KMS-11 (cell line): ENCODE results near the gene AP2B1.

Experiments
- H2AFZ ChIP-seq: fragments of 200-600 bp; sonication (generic); 2 replicates; pipeline ENCODE4 v1.6.1; 2016; ENCODE audit warnings: antibody characterized with exemption, mixed run types, low read depth
- H3K27ac ChIP-seq: fragments of 200-600 bp; sonication (generic); 2 replicates; pipeline ENCODE4 v1.6.1; 2016; ENCODE audit warnings: mild to moderate bottlenecking, mixed run types
- H3K27me3 ChIP-seq: fragments of 200-600 bp; sonication (generic); 2 replicates; pipeline ENCODE4 v1.6.1; 2017; ENCODE audit warnings: mild to moderate bottlenecking, low read depth, mixed run types, moderate library complexity; ENCODE audit not compliant: insufficient read depth
- H3K36me3 ChIP-seq: fragments of 200-600 bp; sonication (generic); 2 replicates; pipeline ENCODE4 v1.6.1; 2017; ENCODE audit warnings: mild to moderate bottlenecking, mixed run types; ENCODE audit not compliant: insufficient read depth
- H3K4me1 ChIP-seq: fragments of 200-600 bp; sonication (generic); 2 replicates; pipeline ENCODE4 v1.6.1; 2016; ENCODE audit warnings: mild to moderate bottlenecking, low read depth, mixed run types; ENCODE audit not compliant: poor library complexity, severe bottlenecking
- H3K4me2 ChIP-seq: fragments of 200-600 bp; sonication (generic); 2 replicates; pipeline ENCODE4 v1.7.0; 2016; ENCODE audit warnings: mild to moderate bottlenecking, mixed run types
- H3K4me3 ChIP-seq: fragments of 200-600 bp; sonication (generic); IDR thresholded peaks from 2 replicates; pipeline ENCODE4 v1.6.1; 2017; ENCODE audit warnings: low read depth, low read length, mixed read lengths; ENCODE audit not compliant: insufficient read depth
- H3K79me2 ChIP-seq: fragments of 200-600 bp; sonication (generic); 2 replicates; pipeline ENCODE4 v1.6.1; 2016; ENCODE audit warnings: low read depth, mixed run types; ENCODE audit not compliant: insufficient read depth
- H3K9ac ChIP-seq: fragments of 200-600 bp; sonication (generic); 2 replicates; pipeline ENCODE4 v1.6.1; 2016; ENCODE audit warnings: mild to moderate bottlenecking, mixed run types
- H4K20me1 ChIP-seq: fragments of 200-600 bp; sonication (generic); 2 replicates; pipeline ENCODE4 v1.6.1; 2016; ENCODE audit warnings: mild to moderate bottlenecking, mixed run types; ENCODE audit not compliant: insufficient read depth
- TF ChIP-seq, protein P1 (sequence below): fragments of 200-600 bp; sonication (generic); conservative IDR thresholded peaks from 2 replicates; pipeline ENCODE4 v1.6.1; 2017; ENCODE audit warnings: low read depth, mild to moderate bottlenecking, antibody characterized with exemption, low read length, moderate library complexity, mixed read lengths

The AP2B1 gene

DNA sequence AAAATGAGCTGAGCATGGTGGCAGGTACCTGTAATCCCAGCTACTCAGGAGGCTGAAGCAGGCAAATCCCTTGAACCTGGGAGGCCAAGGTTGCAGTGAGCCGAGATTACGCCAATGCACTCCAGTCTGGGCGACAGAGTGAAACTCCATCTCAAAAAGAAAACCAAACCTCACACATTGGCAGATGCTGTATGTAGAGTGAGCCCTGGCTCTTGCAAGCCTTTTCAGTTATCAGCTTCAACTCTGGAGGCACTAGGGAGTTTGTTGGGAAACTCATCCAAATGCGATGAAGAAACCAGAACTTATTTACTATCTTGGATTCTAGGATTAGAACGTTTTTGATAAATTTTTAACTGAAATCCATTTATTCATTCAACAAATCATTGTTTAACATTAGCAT is 87.4 kb downstream of the AP2B1 start:
- Histone ChIP-seq H3K9ac (no peak overlapping the region), H3K27ac (no peak overlapping the region), H3K4me3 (no peak overlapping the region), H3K4me1 (no peaks in the 10 kb centered on the region), H3K79me2 (no peaks in the 10 kb centered on the region), H3K4me2 (no peak overlapping the region), H4K20me1 (no peaks in the 10 kb centered on the region), H2AFZ (no peak overlapping the region), H3K36me3 (no peaks in the 10 kb centered on the region; the same call in 1 of the 2 replicates), H3K27me3 (no peaks in the 10 kb centered on the region)
- TF ChIP-seq, protein P1, sequence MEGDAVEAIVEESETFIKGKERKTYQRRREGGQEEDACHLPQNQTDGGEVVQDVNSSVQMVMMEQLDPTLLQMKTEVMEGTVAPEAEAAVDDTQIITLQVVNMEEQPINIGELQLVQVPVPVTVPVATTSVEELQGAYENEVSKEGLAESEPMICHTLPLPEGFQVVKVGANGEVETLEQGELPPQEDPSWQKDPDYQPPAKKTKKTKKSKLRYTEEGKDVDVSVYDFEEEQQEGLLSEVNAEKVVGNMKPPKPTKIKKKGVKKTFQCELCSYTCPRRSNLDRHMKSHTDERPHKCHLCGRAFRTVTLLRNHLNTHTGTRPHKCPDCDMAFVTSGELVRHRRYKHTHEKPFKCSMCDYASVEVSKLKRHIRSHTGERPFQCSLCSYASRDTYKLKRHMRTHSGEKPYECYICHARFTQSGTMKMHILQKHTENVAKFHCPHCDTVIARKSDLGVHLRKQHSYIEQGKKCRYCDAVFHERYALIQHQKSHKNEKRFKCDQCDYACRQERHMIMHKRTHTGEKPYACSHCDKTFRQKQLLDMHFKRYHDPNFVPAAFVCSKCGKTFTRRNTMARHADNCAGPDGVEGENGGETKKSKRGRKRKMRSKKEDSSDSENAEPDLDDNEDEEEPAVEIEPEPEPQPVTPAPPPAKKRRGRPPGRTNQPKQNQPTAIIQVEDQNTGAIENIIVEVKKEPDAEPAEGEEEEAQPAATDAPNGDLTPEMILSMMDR = no peak

DNA sequence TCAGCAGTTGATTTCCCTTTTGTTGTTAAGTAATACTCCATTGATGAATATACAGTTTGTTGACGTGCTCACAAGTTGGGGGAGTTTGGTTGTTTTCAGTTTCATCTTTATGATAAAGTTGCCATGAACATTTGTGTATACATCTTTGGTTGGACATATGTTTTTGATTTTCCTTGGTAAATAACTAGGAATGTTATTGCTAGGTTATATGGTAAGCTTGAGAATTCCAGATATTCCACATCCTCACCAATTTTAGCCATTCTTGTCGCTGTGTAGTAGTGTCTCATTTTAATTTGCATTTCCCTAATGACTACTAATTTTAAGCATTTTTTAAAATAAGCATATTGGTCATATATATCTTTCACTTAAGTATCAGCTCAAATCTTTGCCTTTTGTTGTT is 89.3 kb downstream of the AP2B1 start:
- TF ChIP-seq, protein P1 = no peak
- Histone ChIP-seq H3K4me3 (no peak overlapping the region), H3K4me1 (no peaks in the 10 kb centered on the region), H4K20me1 (no peaks in the 10 kb centered on the region), H3K36me3 (no peaks in the 10 kb centered on the region; the same call in 1 of the 2 replicates), H3K9ac (no peak overlapping the region), H3K27ac (no peak overlapping the region), H2AFZ (no peak overlapping the region), H3K4me2 (no peak overlapping the region), H3K79me2 (no peaks in the 10 kb centered on the region), H3K27me3 (no peaks in the 10 kb centered on the region)

DNA sequence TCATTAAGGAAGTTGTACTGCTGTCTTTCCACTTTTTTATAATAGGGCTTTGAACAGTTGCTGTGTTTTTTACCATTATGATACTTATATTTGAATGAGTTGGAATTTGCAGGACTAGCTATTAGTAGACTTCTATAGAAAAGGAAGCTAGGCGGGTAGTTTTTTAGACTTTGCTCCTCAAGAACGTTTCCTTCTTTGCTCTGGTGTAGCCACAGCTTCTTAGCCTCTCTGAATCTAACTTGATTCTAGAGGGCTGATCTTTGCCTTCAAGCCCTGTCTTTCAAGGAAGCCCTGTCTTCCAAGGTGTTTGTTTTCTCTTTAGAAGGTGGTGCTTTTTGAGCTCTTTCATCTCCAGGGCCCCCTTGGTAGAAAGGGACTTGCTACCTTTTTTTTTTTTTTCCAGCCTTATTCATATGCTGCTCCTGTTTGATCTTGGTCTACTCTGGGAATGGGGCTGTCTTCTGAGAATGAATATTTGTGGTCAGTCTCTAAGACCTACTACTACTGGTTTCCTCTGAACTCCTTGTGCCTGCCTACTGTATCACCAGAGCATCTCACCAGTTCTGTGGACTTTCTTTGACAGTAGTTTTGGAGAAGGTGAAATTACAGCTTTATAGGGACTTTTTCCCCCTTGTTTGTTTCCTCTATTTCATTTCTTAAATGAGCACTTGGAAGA is 92.0 kb downstream of the AP2B1 start:
- no peaks in the 10 kb centered on the region for H3K79me2 ChIP-seq
- no peaks in the 10 kb centered on the region for H3K27me3 ChIP-seq
- no peak overlapping the region for H3K4me3 ChIP-seq
- H3K9ac ChIP-seq = no peak overlapping the region
- no peaks in the 10 kb centered on the region for H3K4me1 ChIP-seq
- no peaks in the 10 kb centered on the region for H4K20me1 ChIP-seq
- no peak overlapping the region for H3K27ac ChIP-seq
- H2AFZ ChIP-seq = no peak overlapping the region
- no peaks in the 10 kb centered on the region; the same call in 1 of the 2 replicates for H3K36me3 ChIP-seq
- no peak overlapping the region for H3K4me2 ChIP-seq
- TF ChIP-seq, protein P1 = no peak

DNA sequence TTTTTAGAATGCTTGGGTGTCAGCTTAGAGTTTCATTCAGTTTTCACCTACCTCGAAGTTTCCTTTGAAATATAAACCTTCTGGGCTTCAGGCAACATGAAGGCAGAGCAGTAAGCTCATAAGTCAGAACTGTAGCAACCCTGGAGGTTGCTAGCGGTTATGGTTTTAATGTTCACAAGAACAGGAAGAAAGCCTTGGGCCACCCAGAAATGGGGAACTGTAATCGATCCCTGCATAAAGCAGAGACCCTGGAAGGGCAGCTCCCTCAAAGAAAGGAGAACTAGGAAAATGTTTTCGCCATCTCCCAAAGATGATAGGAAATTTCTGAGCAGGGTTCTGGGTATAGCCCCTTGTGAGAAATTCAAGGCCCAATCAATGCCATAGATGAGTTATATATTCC is 96.5 kb downstream of the AP2B1 start:
- TF ChIP-seq, protein P1 = no peak
- H3K9ac ChIP-seq = no peak overlapping the region
- no peaks in the 10 kb centered on the region for H3K27me3 ChIP-seq
- H3K4me2 ChIP-seq = no peak overlapping the region
- no peaks in the 10 kb centered on the region for H4K20me1 ChIP-seq
- H3K79me2 ChIP-seq = no peaks in the 10 kb centered on the region
- no peaks in the 10 kb centered on the region for H3K36me3 ChIP-seq
- no peak overlapping the region for H3K4me3 ChIP-seq
- H2AFZ ChIP-seq = no peak overlapping the region
- no peak overlapping the region for H3K27ac ChIP-seq
- no peaks in the 10 kb centered on the region for H3K4me1 ChIP-seq
